Measurements from ENCODE around the gene C12orf57. TPM values are rescaled to one million over a fixed set of nuclear protein-coding genes. Genes with fewer than 3 reads are reported as not detected.

The C12orf57 gene
- total and polyA plus RNA-seq, 9 of the 15 experiments (the other 6 are each of a cell fraction or from before 2014, with no cell fraction given): 26.7 to 191 (median 107) TPM

DNA sequence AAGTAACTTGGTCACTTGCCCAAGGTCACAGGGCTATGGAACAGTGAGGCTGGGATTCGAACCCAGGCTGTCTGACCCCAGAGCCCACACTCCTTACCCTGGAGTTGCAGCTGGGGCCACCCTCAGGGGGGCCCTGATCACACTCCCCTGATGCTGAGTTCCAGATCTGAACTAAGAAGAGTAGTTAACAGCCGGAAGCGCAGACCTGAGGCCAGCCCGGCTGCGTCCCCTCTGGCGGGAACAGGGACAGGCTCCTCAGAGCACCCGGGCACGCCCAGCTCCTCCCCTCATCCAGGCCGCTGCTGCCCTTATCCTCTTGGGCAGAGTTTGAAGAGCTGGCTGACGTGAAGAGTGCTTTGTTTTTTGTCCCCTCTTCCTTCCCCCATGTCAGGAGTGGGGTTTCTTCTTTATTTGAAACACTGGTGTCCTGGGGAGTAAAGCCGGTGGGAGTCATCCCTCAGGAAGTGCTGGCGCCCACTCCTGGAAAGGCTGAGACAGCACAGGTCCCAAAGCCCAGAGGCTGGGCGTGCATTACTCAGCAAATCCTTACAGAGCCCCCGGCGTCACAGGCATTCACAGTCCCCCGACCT is 18.0 kb downstream of the C12orf57 start (continued):
- TF ChIP-seq SP2 (IDR thresholded peaks at IDR 0.05; ENCODE audit: extremely low read depth, low read depth, low read length, poor library complexity, severe bottlenecking): no peak
- TF ChIP-seq FOXO4 (CRISPR knock-in tag; IDR thresholded peaks at IDR 0.05): no peak
- no peak for TF ChIP-seq BDP1 (IDR thresholded peaks at IDR 0.05; ENCODE audit: insufficient read depth, insufficient read length)
- no peak for TF ChIP-seq DLX4 (CRISPR knock-in tag; IDR thresholded peaks at IDR 0.05)
- TF ChIP-seq ZNF277 (CRISPR knock-in tag; IDR thresholded peaks at IDR 0.05; ENCODE audit: borderline replicate concordance): no peak
- peak; percentile 22; the same call in 1 of the 2 replicates for TF ChIP-seq ARID1B (IDR thresholded peaks at IDR 0.05)
- peak; percentile 76 for TF ChIP-seq POLR2H (tag; IDR thresholded peaks at IDR 0.05; ENCODE audit: low read depth)
- TF ChIP-seq NONO (IDR thresholded peaks at IDR 0.05; ENCODE audit: low read depth in 2 of 2, low read length in 1 of 2): no peak
- no peak for TF ChIP-seq TBL1XR1 (IDR thresholded peaks at IDR 0.05; ENCODE audit: low read length in 2 of 2)
- peak; percentile 79 for TF ChIP-seq MAFF (IDR thresholded peaks at IDR 0.05; ENCODE audit: low read length)
- TF ChIP-seq MAFG (tag; conservative IDR thresholded peaks at IDR 0.05): peak; percentile 91
- no peak for TF ChIP-seq DIDO1 (tag; IDR thresholded peaks at IDR 0.05; ENCODE audit: low read depth)
- TF ChIP-seq TSC22D4 (tag; IDR thresholded peaks at IDR 0.05): no peak
- no peak for TF ChIP-seq KAT7 (CRISPR knock-in tag; IDR thresholded peaks at IDR 0.05; ENCODE audit: borderline replicate concordance)
